Measurements from ENCODE around the gene FADS3. TPM values are rescaled to one million over a fixed set of nuclear protein-coding genes. Genes with fewer than 3 reads are reported as not detected.
A peak's percentile ranks its signal among the peaks of the same experiment; 100 is the strongest.

Gene FADS3
- total RNA-seq, 1 experiment from 2014 or later: 65.8 TPM

DNA sequence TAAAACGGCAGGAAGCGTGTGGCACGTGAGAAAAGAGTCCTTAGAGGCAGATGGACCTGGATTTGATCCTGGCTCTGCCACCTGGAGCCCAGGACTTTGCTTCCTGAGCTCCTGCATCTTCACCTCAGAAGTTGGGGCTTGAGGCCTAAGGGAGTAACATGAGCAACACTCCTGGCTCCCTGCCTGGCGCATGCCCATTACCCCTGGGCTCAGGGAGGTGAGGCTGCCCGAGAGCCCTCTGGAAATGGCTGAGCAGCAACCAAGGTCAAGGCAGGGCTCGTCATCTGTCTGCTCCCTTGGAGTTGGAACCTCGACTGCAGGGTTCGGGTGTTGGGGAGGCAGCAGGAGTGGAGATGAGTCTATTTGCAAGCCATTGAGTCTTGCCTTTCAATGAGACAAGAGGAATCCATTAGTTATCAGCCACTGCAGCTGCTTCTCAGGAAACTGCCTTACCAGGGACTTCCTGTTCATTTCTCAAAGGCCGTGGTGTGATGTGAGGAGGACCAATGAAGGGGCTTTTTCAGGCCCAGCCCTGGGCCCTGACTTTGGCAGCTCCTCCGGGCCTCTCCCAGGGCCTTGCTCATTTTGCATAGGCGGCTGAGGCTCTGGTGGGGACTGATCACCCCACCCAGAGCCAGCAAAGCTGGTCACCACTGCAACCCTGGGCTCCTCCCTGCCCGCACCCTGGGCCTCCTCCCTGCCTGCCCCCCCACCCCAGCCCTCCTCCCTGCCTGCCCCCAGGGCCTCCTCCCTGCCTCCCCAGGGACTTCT, 56.9 kb downstream of the FADS3 start:
- Histone ChIP-seq H3K36me3 (ENCODE audit: control insufficient read depth in 1 of 2, insufficient read depth in 2 of 2, low read length in 2 of 2) (no peaks in the 10 kb centered on the region), H3K27ac (ENCODE audit: low read depth, low read length) (no peak overlapping the region), H3K4me3 (replicated peaks in 1 of 2; ENCODE audit: low read depth in 1 of 2, low read length in 2 of 2) (no peak overlapping the region), H3K79me2 (ENCODE audit: insufficient read depth, low read length) (no peaks in the 10 kb centered on the region), H3K9ac (ENCODE audit: low read length) (no peak overlapping the region), H3K4me1 (ENCODE audit: control insufficient read depth in 1 of 2, insufficient read depth in 2 of 2, low read length in 2 of 2) (peaks cover 0 to 5% of the 10 kb centered on the region in 2 experiments; a peak in 1 of 4 replicates), H4K20me1 (ENCODE audit: insufficient read depth) (no peaks in the 10 kb centered on the region), H3K27me3 (ENCODE audit: insufficient read depth, low read length) (no peaks in the 10 kb centered on the region), H3K9me2 (ENCODE audit: insufficient read depth) (no peaks in the 10 kb centered on the region), H3K4me2 (ENCODE audit: low read length) (no peak overlapping the region), H2AFZ (ENCODE audit: low read depth, low read length, poor library complexity, severe bottlenecking) (no peak overlapping the region), H3K9me3 (ENCODE audit: control insufficient read depth in 1 of 2, insufficient read depth in 1 of 2, low read depth in 1 of 2, low read length in 2 of 2) (no peaks in the 10 kb centered on the region)
- no peak for TF ChIP-seq POLR2AphosphoS5 (IDR thresholded peaks at IDR 0.05; ENCODE audit: low read depth, low read length)
- TF ChIP-seq, protein P1, sequence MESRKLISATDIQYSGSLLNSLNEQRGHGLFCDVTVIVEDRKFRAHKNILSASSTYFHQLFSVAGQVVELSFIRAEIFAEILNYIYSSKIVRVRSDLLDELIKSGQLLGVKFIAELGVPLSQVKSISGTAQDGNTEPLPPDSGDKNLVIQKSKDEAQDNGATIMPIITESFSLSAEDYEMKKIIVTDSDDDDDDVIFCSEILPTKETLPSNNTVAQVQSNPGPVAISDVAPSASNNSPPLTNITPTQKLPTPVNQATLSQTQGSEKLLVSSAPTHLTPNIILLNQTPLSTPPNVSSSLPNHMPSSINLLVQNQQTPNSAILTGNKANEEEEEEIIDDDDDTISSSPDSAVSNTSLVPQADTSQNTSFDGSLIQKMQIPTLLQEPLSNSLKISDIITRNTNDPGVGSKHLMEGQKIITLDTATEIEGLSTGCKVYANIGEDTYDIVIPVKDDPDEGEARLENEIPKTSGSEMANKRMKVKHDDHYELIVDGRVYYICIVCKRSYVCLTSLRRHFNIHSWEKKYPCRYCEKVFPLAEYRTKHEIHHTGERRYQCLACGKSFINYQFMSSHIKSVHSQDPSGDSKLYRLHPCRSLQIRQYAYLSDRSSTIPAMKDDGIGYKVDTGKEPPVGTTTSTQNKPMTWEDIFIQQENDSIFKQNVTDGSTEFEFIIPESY (IDR thresholded peaks at IDR 0.05; ENCODE audit: extremely low read depth, insufficient replicate concordance, low read length): no peak
- no peak for TF ChIP-seq SRF (IDR thresholded peaks at IDR 0.05; ENCODE audit: low read depth)
- no peak for ATAC-seq
- POLR2A ChIA-PET: no interaction called here
- intact Hi-C loops (cut with micrococcal nuclease): no loop called here
- DNase-seq (ENCODE audit: low read depth, low spot score): no peak
- RAD21 ChIA-PET (ENCODE audit: low non-redundant PET in 1 of 2, low total read pairs in 2 of 2, uncharacterized antibody in 2 of 2, unreplicated experiment in 2 of 2): no interaction called here
- CTCF ChIA-PET: no interaction called here
- no TSS peak for BruUV-seq (replicated peaks)

DNA sequence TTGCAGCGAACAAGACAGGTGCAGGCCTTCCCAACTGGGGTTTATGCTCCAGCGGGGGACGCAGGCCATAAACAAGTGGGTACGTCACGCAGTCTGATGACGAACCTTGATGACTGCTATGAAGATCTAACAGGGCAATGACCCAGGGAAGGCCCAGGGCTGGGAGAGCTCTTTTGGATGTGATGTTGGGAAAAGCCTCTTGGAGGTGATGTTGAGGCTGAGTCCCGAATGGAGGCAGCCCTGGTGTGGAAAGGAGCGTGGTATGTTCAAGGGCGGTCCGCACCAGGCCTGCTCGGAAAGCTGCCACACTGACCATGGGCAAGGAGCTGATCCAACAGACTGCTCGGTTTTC, 57.4 kb downstream of the FADS3 start:
- CTCF ChIA-PET: no interaction called here
- Histone ChIP-seq H3K9me2 (ENCODE audit: insufficient read depth) (no peaks in the 10 kb centered on the region), H3K27me3 (ENCODE audit: insufficient read depth, low read length) (no peaks in the 10 kb centered on the region), H3K9me3 (ENCODE audit: control insufficient read depth in 1 of 2, insufficient read depth in 1 of 2, low read depth in 1 of 2, low read length in 2 of 2) (no peaks in the 10 kb centered on the region), H3K79me2 (ENCODE audit: insufficient read depth, low read length) (no peaks in the 10 kb centered on the region), H3K4me2 (ENCODE audit: low read length) (no peak overlapping the region), H3K4me1 (ENCODE audit: control insufficient read depth in 1 of 2, insufficient read depth in 2 of 2, low read length in 2 of 2) (peaks cover 0 to 5% of the 10 kb centered on the region in 2 experiments; a peak in 1 of 4 replicates), H3K9ac (ENCODE audit: low read length) (no peak overlapping the region), H3K4me3 (replicated peaks in 1 of 2; ENCODE audit: low read depth in 1 of 2, low read length in 2 of 2) (no peak overlapping the region), H2AFZ (ENCODE audit: low read depth, low read length, poor library complexity, severe bottlenecking) (no peak overlapping the region), H3K27ac (ENCODE audit: low read depth, low read length) (no peak overlapping the region), H4K20me1 (ENCODE audit: insufficient read depth) (no peaks in the 10 kb centered on the region), H3K36me3 (ENCODE audit: control insufficient read depth in 1 of 2, insufficient read depth in 2 of 2, low read length in 2 of 2) (no peaks in the 10 kb centered on the region)
- no peak for DNase-seq (ENCODE audit: low read depth, low spot score)
- intact Hi-C loops (cut with micrococcal nuclease): no loop called here
- RAD21 ChIA-PET (ENCODE audit: low non-redundant PET in 1 of 2, low total read pairs in 2 of 2, uncharacterized antibody in 2 of 2, unreplicated experiment in 2 of 2): no interaction called here
- ATAC-seq: 0 out of 2 replicates have a peak, but pooled peaks have one; percentile 17
- TF ChIP-seq FOSL1 (IDR thresholded peaks at IDR 0.05; ENCODE audit: low read depth) (no peak), ZFX (IDR thresholded peaks at IDR 0.05) (no peak)
- POLR2A ChIA-PET: no interaction called here
- no TSS peak for BruUV-seq (replicated peaks)

All from HCT116 (cell line).